Astrocyte of the spinal cord (primary cell): ENCODE measurements around the gene CA7.

Source experiments
- DNase-seq: peaks from one replicate; pipeline ENCODE4 v3.0.0; 2011; ENCODE audit warnings: low read depth, low spot score
- H3K4me3 ChIP-seq: 2 replicates; pipeline ENCODE4 v1.5.1; 2011; ENCODE audit warnings: low read depth, mild to moderate bottlenecking, low read length, moderate library complexity
- CTCF ChIP-seq: IDR thresholded peaks from 2 replicates; pipeline ENCODE4 v1.5.1; 2012; ENCODE audit warnings: low read depth, mild to moderate bottlenecking, low read length, inconsistent platforms
- in situ Hi-C: cut with HindIII; loops from 2 replicates; pipeline ENCODE4 v1.10.0; 2017; ENCODE audit warnings: low sequenced_read_pairs

CA7 gene

DNA sequence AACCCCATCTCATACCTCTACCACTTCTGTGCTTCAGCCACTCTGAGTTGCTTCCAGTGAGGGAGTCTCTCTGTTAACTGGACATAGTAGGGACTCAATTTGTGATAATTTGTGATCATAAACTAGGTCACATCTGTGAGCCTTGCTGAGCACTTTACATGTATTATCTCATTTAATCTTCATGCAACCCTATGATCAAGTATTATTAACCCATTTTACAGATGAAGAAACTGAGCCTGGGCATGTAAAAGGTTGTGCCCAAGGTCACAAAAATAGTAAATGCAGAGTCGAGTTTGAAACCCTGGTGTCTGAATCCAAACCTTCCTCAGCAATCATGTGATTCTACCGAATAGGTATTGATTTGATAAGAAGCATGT is 54.7 kb downstream of the CA7 start:
- TF ChIP-seq CTCF = no peak
- no peak for DNase-seq
- no peak overlapping the region for H3K4me3 ChIP-seq
- in situ Hi-C loops = no loop called here

GRCh38 chr16:66899310-66899944 is 55.2 kb downstream of the CA7 start:
- no peak for DNase-seq
- no peak for TF ChIP-seq CTCF
- in situ Hi-C loops = no loop called here
- H3K4me3 ChIP-seq = no peak overlapping the region

DNA sequence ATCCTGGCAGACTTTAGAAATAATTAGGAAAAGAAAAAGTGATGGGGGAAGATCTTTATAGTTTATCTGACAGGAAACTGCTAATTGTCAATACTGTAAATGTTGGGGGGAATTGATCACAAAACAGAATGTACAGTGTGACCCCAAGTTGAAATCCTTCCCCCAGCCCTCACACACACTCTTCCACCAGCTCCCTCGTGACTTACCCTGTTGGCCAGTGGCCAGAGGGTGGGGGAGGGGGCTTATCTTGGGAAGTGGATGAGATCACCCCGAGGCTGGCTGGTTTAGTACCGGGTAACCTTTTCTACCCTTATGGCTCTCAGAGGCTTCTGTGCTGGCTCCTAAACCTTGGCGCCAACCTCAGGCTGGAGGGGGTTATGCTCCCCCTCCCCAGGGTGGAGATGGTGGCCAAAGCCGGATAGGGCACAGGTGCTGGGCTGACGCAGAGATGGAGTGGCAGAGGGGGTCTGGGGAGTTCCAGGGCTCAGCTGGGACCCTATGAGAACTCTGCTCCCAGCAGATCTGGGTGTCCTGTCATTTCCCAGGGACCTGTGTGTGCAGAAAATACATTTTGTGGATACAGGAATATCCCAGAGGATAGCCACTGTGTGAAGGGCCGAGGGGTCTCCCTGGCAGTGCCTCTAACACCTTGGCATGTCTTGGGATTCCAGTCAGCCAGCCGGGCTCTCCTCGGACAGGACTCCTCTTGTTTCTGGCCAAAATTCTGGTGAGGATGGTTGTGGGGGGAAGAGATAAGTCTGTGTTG is 55.9 kb downstream of the CA7 start:
- no peak for TF ChIP-seq CTCF
- no peak overlapping the region for H3K4me3 ChIP-seq
- peak; percentile 59 for DNase-seq
- in situ Hi-C loops = no loop called here

DNA sequence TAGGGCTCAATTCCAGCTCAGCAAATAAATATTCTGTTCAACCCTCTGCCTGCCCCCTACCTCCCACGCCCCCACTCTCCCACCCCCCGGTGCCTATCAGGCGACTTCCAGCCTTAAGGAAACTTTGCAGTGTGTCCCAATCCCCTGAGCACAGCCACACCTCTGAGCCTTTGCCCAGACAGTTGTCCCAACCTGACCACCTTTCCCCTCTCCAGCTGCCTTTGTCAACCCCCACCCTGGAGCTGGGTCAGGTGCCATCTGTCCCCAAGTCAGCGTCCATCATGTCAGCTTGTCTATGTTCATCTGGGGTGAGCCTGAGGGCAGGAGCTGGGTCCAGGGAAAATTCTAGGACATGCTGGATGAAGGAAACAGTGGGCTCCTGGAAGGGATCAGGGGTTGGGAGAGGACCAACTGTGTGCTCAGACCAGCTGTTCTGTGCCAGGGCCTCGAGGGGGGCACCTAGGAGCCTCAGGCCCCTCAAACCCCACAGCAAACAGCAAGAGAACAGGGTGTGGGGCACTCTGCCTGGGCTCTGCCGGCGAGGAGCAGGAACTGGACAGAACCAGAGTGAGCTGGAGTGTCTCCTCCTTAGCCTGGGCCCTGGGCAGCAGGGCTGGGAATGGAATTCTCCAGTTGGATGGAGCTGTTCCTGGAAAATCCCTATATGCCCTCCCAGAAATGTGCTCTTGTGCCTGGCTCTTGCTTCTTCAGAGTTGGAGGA is 56.7 kb downstream of the CA7 start:
- no peak for TF ChIP-seq CTCF
- H3K4me3 ChIP-seq = no peak overlapping the region
- in situ Hi-C loops = no loop called here
- DNase-seq = no peak

GRCh38 chr16:66901626-66902025 is 57.4 kb downstream of the CA7 start:
- DNase-seq = no peak
- H3K4me3 ChIP-seq = no peak overlapping the region
- in situ Hi-C loops = no loop called here
- no peak for TF ChIP-seq CTCF

DNA sequence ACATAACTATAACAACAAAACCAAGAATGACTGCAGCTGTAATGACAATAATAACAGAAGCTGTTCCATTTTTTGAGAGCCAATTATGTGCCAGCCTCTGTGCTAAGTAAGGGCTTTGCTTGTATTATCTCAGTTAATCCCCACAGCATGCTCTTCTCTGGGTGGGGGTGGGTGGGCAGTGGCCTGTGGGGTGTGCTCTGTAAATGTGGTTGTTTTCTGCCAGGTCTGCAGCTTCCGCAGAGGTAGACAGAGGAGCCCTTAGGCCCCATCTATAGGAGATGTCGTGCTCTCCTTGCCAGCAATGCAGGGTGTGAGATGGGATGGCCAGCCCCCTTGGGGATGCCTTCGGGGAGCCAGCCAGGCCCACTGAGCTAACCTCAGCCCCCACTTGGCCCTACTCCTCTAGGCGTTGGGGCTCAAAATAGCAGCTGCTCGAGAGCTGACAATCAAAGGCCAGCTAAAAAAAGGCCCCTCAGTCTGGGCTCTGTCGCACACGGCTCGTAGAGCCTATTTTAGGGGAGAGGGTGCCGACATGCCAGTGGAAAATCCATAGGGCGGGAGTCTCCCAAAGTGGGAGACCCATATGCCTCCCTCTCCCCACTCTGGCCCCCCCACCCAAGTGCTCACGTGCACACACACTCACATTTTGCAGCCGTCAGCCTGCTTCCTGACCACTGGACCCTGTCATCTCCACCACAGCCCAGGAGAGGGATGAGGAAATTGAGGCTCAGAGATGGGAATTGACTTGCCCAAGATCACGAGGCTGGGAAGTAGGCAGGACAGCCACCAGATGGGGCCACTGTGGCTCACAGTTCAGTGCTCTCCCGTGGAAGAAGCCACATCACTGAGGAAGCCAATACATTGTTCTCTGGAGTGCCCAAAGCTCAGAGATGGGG is 58.7 kb downstream of the CA7 start:
- in situ Hi-C loops = no loop called here
- no peak for DNase-seq
- no peak for TF ChIP-seq CTCF
- H3K4me3 ChIP-seq = no peak overlapping the region
